ENCODE results near the gene AQP10. TPM values are rescaled to one million over a fixed set of nuclear protein-coding genes. Genes with fewer than 3 reads are reported as not detected.
A peak's percentile ranks its signal among the peaks of the same experiment; 100 is the strongest.

AQP10 gene
- total RNA-seq, 1 donor from 2014 or later: not detected

DNA sequence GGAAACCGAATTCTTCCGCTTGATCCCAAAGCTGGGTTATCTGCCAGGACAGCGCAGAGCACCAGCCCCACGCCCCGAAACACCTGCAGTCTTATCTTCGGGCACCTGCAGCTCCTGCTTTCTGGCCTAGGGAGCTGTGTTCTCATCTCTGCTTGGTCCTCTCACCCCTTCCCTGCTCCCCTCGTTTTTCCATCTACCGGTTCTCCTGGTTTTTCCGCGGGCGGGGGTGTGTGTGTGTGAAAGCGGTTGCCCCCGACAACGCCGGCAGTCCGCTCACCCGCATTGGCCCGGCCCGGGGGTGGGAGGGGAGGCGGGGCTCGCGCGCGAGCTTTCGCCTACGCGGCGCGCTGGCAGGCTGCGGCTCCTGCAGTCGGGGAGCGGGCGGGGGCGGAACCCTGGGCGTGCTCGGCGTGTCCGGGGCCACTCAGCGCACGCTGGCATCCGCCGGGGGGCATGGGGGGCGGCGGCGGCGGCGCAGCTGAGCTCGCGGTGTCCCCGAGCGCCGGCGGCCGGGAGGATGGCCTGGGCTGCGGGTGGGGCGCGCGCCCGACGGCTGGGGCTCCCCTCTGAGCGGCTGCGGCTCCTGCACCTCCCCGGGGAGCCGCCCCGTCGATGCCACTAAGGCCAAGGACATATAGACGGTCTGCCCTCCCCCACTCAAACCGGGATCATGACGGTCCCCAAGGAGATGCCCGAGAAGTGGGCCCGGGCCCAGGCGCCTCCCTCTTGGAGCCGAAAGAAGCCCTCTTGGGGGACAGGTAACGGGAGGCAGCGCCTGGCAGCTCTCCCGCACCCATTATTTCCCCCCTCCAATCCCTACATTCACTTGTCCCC, 7.6 kb downstream of the AQP10 start:
- Histone ChIP-seq H3K9ac (ENCODE audit: low read length) (peak overlapping the region; percentile 66), H3K4me2 (ENCODE audit: low read length) (peak overlapping the region; percentile 99), H3K79me2 (ENCODE audit: insufficient read depth, low read length) (peaks cover 42% of the 10 kb centered on the region), H4K20me1 (ENCODE audit: insufficient read depth, low read length) (peaks cover 49% of the 10 kb centered on the region), H3K4me3 (ENCODE audit: insufficient read depth, low read depth, low read length) (peak overlapping the region; percentile 54), H3K27me3 (ENCODE audit: insufficient read depth, low read length) (no peaks in the 10 kb centered on the region), H3K4me1 (ENCODE audit: insufficient read depth, low read length) (peaks cover 37% of the 10 kb centered on the region), H2AFZ (ENCODE audit: low read depth, low read length) (peak overlapping the region; percentile 27), H3K27ac (ENCODE audit: low read depth, low read length) (peak overlapping the region; percentile 34), H3K9me3 (ENCODE audit: insufficient read depth, low read depth, low read length) (no peaks in the 10 kb centered on the region), H3K36me3 (ENCODE audit: insufficient read depth, low read length) (peaks cover 15% of the 10 kb centered on the region)
- DNase-seq (ENCODE audit: low read depth): peak; percentile 46
- Mint-ChIP-seq H3K4me1 (ENCODE audit: low read depth, unreplicated experiment) (peaks cover 22% of the 10 kb centered on the region), H3K27me3 (ENCODE audit: low read depth, unreplicated experiment) (peaks cover 8% of the 10 kb centered on the region), H3K36me3 (ENCODE audit: low read depth, unreplicated experiment) (peaks cover 13% of the 10 kb centered on the region), H3K27ac (ENCODE audit: unreplicated experiment) (no peak overlapping the region), H3K4me3 (ENCODE audit: unreplicated experiment) (peak overlapping the region; percentile 76), H3K9me3 (ENCODE audit: unreplicated experiment) (no peaks in the 10 kb centered on the region)
- no peak for FAIRE-seq
- TF ChIP-seq CTCF (IDR thresholded peaks at IDR 0.05; ENCODE audit: insufficient read depth, low read depth, low read length) (no peak), EZH2 (IDR thresholded peaks at IDR 0.05; ENCODE audit: insufficient read depth, low read length) (no peak)

DNA sequence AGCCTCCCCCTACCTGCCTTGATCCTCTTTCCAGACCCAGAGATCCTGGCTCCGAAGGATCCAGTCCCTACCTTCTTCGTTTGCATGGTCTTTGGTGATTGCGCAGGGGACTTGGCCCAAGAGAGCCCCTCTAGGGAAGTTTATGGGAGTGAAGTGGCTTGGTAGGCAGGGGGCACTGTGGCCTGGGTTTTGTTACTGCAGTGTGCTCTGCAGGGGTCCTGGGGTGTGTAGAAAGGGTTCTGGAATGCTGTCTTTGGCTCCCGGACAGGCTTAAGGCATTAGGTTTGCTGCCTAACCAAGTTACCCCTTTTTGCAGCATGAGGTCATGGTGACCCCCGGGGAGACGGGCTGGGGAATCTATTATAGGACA, 8.2 kb downstream of the AQP10 start:
- DNase-seq (ENCODE audit: low read depth) (no peak), FAIRE-seq (no peak)
- peak overlapping the region; percentile 48 for H3K4me3 ChIP-seq (ENCODE audit: insufficient read depth, low read depth, low read length)
- peak; percentile 43 for TF ChIP-seq CTCF (IDR thresholded peaks at IDR 0.05; ENCODE audit: insufficient read depth, low read depth, low read length)
- TF ChIP-seq EZH2 (IDR thresholded peaks at IDR 0.05; ENCODE audit: insufficient read depth, low read length): no peak
- peaks cover 3% of the 10 kb centered on the region for H3K27me3 Mint-ChIP-seq (ENCODE audit: low read depth, unreplicated experiment)
- no peaks in the 10 kb centered on the region for H3K9me3 ChIP-seq (ENCODE audit: insufficient read depth, low read depth, low read length)
- H3K4me1 ChIP-seq (ENCODE audit: insufficient read depth, low read length): peaks cover 37% of the 10 kb centered on the region
- H3K79me2 ChIP-seq (ENCODE audit: insufficient read depth, low read length): peaks cover 42% of the 10 kb centered on the region
- H3K36me3 ChIP-seq (ENCODE audit: insufficient read depth, low read length): peaks cover 18% of the 10 kb centered on the region
- peak overlapping the region; percentile 76 for H3K4me3 Mint-ChIP-seq (ENCODE audit: unreplicated experiment)
- H3K4me1 Mint-ChIP-seq (ENCODE audit: low read depth, unreplicated experiment): peaks cover 22% of the 10 kb centered on the region
- H3K27ac Mint-ChIP-seq (ENCODE audit: unreplicated experiment): no peak overlapping the region
- H2AFZ ChIP-seq (ENCODE audit: low read depth, low read length): peak overlapping the region; percentile 27
- H3K27me3 ChIP-seq (ENCODE audit: insufficient read depth, low read length): no peaks in the 10 kb centered on the region
- H4K20me1 ChIP-seq (ENCODE audit: insufficient read depth, low read length): peaks cover 52% of the 10 kb centered on the region
- peak overlapping the region; percentile 34 for H3K27ac ChIP-seq (ENCODE audit: low read depth, low read length)
- peaks cover 12% of the 10 kb centered on the region for H3K36me3 Mint-ChIP-seq (ENCODE audit: low read depth, unreplicated experiment)
- H3K9me3 Mint-ChIP-seq (ENCODE audit: unreplicated experiment): no peaks in the 10 kb centered on the region
- peak overlapping the region; percentile 66 for H3K9ac ChIP-seq (ENCODE audit: low read length)
- H3K4me2 ChIP-seq (ENCODE audit: low read length): peak overlapping the region; percentile 99

All from astrocyte (in vitro differentiated cells and primary cell).